UCSD-AML1 (cell line): Measurements from ENCODE around the gene STIM2.
"Not testable (repeated sequence)": the region's sequence is repeated elsewhere in the genome, so short reads cannot be mapped to it uniquely, and the experiment has no call there.

Source experiments
- DNase-seq: peaks from one replicate; lab custom pipeline; 2025; ENCODE audit not compliant: unreplicated experiment; lab: John Stamatoyannopoulos, UW

STIM2 gene

DNA sequence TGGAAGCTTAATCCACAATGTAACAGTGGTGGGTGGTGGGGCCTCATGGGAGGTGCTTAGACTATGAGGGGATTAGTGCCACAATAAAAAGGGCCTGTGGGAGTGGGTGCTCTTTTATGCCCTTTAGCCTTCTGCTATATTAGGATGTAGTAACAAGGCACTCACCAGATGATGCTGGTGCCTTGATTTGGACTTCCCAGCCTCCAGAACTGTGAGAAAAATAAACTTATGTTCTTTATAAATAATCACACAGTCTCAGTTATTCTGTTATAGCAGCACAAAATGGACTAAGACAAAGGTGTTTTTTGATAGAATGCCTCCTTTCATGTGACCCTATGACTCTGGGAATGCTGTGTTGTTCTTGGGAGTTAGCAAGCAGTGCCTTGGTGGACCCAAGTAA lies 89.8 kb downstream of the STIM2 start:
- DNase-seq: no peak

- DNase-seq: no peak
These were observed 92.2 kb downstream of the STIM2 start for GRCh38 chr4:26952891-26953290.

GRCh38 chr4:26953366-26953765 lies 92.7 kb downstream of the STIM2 start:
- no peak for DNase-seq

GRCh38 chr4:26953770-26954423 lies 93.3 kb downstream of the STIM2 start:
- no peak for DNase-seq

GRCh38 chr4:26955241-26955640 lies 94.6 kb downstream of the STIM2 start:
- no peak for DNase-seq

DNA sequence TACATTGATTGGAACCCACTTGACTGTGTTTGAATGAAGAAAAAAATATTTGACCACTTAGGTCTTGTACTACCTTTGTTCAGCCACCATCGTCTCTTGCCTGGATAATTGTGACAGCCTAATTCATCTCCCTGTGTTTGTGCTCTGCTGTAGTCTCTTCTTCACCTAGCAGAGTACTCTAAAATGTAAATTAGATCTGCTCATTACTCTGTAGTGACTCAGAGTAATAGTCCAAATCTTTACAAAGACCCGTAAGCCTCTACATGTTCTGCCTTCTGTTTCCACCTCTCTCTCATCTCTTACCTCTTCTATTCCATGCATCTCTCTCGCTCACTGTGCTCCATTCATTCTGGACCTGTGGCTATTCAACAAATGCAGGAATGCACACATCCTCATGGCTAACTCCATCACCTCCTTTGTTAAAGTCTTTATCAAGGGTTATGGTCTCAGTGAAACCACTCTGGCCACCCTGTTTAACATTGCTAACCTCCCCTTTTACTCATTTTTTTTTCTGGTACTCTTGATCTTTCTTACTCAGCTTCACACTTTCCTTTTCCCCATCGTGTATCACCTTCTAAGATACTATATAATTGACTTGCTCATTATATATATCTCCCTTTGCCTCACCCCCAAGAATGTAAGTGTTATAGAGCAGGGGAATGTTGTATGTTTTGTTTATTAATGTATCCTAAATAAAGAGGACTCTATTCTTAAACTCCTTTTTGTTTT lies 98.4 kb downstream of the STIM2 start:
- no peak for DNase-seq

DNA sequence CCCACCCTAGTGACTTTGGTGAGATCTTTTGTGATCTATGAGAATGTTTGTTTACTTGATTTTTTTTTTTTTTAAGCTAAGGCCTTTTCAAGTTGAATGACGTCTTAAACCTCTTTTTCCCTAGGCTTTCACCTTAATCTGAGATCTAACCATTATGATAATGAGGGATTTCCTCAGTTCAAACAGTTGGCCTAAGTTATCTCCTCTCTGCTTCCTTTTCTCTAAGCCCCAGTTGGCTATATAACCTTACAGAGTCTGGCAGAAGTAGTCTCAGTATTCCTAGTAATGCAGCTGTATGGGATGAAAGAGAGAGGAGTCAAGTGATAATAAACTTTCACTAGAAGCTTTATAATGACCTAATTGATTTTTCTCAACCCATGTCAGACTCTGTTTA lies 99.0 kb downstream of the STIM2 start:
- DNase-seq: no peak

GRCh38 chr4:26962720-26963119 lies 102.1 kb downstream of the STIM2 start:
- DNase-seq: no peak

DNA sequence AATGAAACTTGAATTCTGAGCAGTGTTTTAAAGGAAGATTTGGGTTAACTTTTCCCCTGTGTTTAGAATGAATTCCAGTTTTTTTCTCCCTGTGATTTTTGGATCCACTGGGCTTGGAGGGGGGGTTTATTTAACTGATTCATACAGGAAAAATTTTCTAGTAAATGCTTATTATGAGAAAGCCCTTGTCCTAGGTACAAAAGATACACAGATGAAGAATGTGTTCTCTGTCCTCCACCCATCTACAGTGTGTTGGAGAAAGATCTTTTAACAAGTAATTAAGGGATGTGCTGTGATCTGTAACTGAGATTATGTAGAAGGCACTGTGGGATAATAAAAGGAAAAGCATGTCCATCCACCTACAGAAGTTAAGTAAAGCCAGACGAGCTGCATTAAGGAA lies 103.9 kb downstream of the STIM2 start:
- DNase-seq: no peak

DNA sequence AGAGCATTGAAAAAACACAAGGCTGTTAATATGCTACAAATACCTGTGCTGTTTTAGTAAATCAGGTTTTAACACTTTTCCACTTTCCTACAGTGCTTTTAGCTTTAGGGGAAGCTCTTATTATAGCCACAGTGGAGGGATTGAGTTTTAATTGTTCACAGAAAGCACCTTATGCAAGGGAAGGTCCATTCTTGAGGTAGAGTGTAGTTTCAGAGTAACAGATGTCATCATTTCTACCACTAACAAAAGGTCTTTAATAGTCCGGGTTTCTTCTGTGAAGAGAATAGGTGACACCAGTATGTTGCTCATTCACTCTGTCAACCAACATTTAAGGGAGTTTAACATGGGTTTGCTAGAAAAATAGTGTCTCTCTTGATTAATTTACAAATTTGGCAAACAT lies 104.4 kb downstream of the STIM2 start:
- DNase-seq: no peak

- DNase-seq: not testable (repeated sequence)
These were observed 115.0 kb downstream of the STIM2 start for GRCh38 chr4:26975464-26976181.

- DNase-seq: no peak
These were observed 117.9 kb downstream of the STIM2 start for GRCh38 chr4:26978387-26979053.

GRCh38 chr4:26984896-26985295 lies 124.3 kb downstream of the STIM2 start:
- DNase-seq: no peak

GRCh38 chr4:26985873-26986272 lies 125.2 kb downstream of the STIM2 start:
- DNase-seq: no peak

GRCh38 chr4:26987191-26987590 lies 126.5 kb downstream of the STIM2 start:
- DNase-seq: no peak

DNA sequence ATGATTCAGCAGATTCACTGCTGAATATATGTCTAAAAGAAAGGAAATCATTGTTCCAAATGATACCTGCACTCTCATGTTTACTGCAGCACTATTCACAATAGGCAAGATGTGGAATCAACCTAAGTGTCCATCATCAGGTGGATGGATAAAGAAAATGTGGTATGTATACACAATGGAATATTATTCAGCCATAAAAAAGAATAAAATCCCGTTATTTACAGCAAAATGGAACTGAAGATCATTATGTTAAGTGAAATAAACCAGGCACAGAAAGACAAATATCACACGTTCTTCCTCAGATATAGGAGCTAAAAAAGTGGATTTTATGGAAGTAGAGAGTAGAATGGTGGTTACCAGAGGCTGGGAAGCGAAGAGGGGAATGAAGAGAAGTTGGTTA lies 130.4 kb downstream of the STIM2 start:
- no peak for DNase-seq

GRCh38 chr4:26992657-26993361 lies 132.2 kb downstream of the STIM2 start:
- no peak for DNase-seq

GRCh38 chr4:26993539-26993938 lies 132.9 kb downstream of the STIM2 start:
- no peak for DNase-seq

- no peak for DNase-seq
These were observed 133.3 kb downstream of the STIM2 start for GRCh38 chr4:26993967-26994366.

DNA sequence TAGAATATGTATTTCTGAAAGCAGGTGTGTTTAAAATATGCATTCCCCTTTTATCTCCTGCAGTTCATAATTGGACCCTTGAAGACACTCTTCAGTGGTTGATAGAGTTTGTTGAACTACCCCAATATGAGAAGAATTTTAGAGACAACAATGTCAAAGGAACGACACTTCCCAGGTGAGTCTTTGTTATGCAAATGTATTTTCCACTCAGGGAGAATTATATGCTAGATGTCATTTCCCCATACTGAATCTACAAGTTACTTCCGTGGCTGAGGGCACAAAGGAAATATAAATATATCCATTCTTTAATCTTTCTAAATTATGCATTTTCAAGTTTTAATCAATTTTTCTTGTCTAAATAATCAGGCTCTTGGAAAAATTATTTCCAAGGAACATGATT lies 134.7 kb downstream of the STIM2 start:
- no peak for DNase-seq

- no peak for DNase-seq
These were observed 136.1 kb downstream of the STIM2 start for GRCh38 chr4:26996745-26997144.
